Pulmonary artery endothelial cell (primary cell): Measurements from ENCODE around the gene OTC. TPM values are rescaled to one million over a fixed set of nuclear protein-coding genes. Genes with fewer than 3 reads are reported as not detected.

Source experiments
- DNase-seq: peaks from one replicate; pipeline ENCODE4 v3.0.0-alpha.2; 2011; ENCODE audit warnings: low read depth, low spot score
- total RNA-seq: library from RNA; depleted of rRNA; stranded (reverse); fragments of >200 nt; gene quantifications from 2 replicates; pipeline ENCODE4 v1.2.3, GENCODE V29; 2014

Gene OTC
- total RNA-seq, 1 donor from 2014 or later: not detected

DNA sequence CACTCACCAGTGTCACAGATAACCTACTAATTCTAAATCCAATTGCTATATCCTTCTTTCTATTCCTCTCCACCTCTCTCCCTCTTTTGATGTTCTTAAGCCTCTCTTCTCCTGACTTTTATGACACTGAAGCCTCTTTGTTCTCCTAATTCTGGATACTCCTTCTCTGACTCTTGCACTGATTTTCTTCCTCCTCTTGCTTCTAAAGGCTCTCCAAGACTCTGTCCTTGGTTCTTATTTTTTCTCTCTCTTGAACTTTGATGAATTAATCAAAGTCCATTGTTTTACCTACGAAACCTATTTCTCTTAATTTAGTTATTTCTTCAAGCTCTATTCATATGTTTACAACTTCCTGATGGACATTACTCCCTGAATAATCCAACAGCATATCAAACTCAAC lies 113.3 kb downstream of the OTC start:
- no peak for DNase-seq

DNA sequence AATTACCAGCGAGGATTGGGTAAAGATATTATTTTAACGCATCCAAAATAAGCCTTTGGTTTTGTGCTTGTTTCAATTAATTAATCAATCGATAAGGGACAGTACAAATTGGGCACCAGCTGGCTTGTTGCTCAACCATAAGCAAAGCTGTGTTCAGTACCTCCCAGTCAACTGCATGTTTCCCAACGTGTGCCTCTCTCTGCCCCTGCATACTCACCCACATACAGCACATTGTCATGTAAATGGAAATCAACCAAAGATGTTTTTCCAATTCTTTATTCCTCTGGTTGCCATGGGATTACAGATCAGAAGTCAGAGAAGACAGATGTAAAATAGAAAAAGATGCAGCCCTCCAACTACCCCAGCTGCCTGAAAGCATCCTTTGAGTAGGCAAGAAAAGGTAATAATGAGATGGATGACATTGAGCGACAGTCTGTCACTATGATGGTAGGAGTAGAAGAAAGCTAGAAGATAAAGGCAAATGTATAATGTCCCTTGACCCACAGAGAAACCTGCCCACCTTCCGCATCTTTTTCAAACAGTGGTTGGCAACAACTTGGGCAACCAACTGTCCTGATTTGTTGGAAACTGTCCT lies 116.3 kb downstream of the OTC start:
- no peak for DNase-seq

Other genes starting within 250 kb of the OTC start
- 368 and 413 TPM in 2 replicates for gene SRPX, start 131.7 kb upstream of the OTC start, total RNA-seq
- 38.1 and 39.7 TPM in 2 replicates for gene RPGR, start 25.1 kb upstream of the OTC start, total RNA-seq
- gene TSPAN7, start 208.9 kb downstream of the OTC start, total RNA-seq: 4.6 and 13.5 TPM in 2 replicates